Epithelial cell of proximal tubule (primary cell): Measurements from ENCODE around the gene ACE. TPM values are rescaled to one million over a fixed set of nuclear protein-coding genes. Genes with fewer than 3 reads are reported as not detected.
A peak's percentile ranks its signal among the peaks of the same experiment; 100 is the strongest.

Source experiments
- DNase-seq: peaks from one replicate; pipeline ENCODE4 v3.0.0-alpha.2; 2011; ENCODE audit warnings: low read depth
- H3K4me3 ChIP-seq: 2 replicates; pipeline ENCODE4 v1.5.1; 2011; ENCODE audit warnings: low read depth, mild to moderate bottlenecking, low read length
- total RNA-seq: library from RNA; depleted of rRNA; stranded (reverse); fragments of >200 nt; gene quantifications from 2 replicates; pipeline ENCODE4 v1.2.3, GENCODE V29; 2015
- TF ChIP-seq, protein P1 (sequence below): conservative IDR thresholded peaks from 2 replicates; pipeline ENCODE4 v1.5.1; 2012; ENCODE audit warnings: low read depth, mild to moderate bottlenecking, low read length

The ACE gene
- total RNA-seq, 1 donor from 2014 or later = 1.3 TPM

DNA sequence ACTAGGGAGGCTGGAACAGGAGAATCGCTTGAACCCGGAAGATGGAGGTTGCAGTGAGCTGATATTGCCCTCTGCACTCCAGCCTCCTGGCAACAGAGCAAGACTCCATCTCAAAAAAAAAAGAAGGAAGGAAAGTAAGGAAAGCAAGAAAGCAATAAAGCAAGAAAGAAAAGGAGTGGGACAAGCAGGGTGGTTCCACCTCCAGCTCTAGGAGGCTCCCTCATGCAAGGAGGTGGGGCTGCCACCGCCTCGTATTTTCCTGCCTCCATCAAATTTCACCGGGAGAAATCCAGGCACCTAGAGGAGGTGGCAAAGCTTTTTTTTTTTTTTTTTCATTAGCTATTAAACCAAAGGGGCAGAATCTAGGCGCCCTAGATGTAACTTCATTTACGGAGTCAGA is 31.8 kb upstream of the ACE start:
- H3K4me3 ChIP-seq = peak overlapping the region; percentile 79
- no peak for DNase-seq
- TF ChIP-seq, protein P1, sequence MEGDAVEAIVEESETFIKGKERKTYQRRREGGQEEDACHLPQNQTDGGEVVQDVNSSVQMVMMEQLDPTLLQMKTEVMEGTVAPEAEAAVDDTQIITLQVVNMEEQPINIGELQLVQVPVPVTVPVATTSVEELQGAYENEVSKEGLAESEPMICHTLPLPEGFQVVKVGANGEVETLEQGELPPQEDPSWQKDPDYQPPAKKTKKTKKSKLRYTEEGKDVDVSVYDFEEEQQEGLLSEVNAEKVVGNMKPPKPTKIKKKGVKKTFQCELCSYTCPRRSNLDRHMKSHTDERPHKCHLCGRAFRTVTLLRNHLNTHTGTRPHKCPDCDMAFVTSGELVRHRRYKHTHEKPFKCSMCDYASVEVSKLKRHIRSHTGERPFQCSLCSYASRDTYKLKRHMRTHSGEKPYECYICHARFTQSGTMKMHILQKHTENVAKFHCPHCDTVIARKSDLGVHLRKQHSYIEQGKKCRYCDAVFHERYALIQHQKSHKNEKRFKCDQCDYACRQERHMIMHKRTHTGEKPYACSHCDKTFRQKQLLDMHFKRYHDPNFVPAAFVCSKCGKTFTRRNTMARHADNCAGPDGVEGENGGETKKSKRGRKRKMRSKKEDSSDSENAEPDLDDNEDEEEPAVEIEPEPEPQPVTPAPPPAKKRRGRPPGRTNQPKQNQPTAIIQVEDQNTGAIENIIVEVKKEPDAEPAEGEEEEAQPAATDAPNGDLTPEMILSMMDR = no peak

DNA sequence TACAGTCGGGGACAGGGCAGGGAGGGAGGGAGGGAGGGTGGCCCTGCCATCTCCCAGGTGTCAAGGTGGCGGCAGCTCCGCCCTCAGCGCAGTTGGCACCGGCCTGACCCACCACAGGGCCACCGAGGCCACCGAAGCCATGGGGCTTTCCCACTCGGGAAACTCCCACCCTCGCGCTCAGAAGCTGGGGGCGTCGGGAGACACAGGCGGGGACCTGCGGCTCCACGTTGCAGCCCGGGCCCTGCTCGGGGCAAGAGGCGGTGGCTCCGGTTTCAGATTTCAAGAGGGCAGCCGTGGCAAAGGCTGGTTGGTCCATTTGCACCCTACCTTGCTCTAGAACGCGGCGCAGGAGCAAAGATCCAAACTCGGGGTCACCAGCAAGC is 31.3 kb upstream of the ACE start:
- no peak for DNase-seq
- H3K4me3 ChIP-seq = peak overlapping the region; percentile 79
- TF ChIP-seq, protein P1 = no peak

DNA sequence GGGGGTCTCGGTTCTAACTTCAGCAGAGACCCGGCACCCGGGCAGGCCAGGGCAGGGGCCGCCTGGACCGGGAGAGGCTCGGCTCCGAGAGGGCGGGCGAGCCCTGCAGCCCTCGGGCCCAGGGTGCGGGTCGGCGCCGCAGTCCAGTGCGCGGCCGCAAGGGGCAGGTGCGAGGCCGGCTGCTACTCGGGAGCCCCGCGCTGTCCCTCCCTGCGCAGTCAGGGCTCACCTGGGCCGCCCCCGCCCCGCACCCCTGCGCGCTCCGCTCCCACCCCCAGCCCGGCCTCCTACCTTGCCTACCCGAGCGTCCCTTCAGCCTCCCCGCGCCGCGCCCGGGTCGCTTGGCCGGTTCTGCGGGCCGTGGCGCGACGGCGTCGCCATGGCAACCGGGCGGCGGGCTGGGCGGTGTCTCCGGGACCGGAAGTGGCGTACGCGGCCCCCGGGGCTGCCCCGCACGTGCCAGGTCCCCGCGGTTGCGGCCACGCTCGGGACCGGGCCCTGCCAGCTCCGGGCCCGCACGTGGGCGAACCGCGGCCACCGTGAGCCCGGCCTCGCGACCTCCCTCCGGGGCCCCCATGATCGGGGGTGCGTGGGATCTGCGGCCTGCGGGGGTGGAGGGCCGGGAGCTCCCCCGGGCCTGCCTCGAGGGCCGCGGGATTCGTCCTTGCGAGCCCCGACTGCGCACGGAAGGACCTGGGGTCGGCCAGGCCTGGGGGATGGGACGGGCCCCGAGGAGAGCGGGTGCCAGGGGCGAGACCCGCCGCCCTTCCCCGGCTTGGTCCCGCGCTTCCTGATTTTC is 30.7 kb upstream of the ACE start, which contains the start of gene CYB561:
Gene CYB561, minus strand, starts transcription at position 353 of the 799 bp plus-strand sequence. CDS start 8,759 bp downstream, outside the sequence.
- TF ChIP-seq, protein P1 = peak; percentile 46
- no peak for DNase-seq
- peak within 1 kb of the TSS; percentile 79 for H3K4me3 ChIP-seq

DNA sequence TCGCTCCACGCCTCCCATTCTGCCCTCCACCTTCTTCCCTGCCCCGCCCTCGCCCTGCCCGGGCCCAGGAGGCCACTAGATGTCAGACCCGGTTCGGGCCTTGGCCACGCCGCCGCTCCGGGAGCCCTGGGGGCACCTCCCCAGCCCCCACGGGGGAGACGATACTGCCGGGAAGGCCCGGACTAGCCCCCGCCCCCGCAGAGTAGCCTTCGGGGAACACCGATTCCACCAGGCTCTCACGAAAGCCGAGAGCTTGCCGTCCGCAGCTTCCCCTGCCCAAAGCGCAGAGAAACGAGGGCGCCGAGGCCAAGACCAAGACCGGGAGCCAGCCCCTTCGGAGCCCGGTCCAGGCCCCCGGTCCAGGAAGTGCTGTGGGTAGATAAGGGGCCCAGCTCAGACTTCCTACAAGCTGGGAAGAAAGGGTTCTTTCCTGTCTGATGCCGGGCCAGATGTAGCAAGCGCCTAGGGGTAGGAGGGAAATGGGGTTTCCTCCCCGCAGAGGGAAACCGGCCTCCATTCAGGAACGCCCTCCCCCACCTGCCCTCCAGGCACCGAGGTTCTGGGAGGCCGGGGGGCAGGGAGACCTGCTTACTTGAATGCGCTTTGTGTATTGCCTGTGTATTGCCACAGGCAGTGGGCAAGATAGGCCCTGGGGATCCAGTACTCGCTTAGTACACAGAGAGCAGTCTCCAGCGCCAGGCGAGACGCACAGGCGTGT is 29.9 kb upstream of the ACE start:
- H3K4me3 ChIP-seq = peak overlapping the region; percentile 79
- TF ChIP-seq, protein P1 = peak; percentile 42
- no peak for DNase-seq

DNA sequence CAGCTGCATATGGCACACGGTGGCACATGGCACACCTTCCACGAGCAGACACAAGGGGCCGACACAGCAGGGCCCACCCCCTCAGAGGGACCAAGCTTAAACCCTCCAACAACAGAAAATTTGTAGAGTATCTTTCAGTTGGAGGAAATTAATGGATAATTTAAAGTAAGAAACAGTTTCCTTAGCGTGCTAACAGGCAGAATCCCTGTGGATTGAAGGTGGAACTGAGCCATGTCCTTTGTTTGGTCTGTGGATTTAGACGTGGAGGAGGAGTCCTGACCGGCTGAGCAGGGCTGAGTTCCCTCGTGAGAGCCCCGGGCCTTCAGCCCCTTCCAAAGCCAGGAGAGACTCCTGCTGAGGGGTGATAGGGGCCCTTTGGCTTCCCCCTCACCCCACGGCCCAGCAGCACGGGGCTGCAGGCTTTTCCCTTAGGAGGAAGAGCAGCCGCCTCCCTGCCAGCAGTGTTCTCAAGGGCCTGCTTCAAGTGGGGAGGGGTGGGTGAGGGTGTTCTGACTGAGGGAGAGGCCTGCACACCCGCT is 29.3 kb upstream of the ACE start:
- TF ChIP-seq, protein P1 = no peak
- no peak overlapping the region for H3K4me3 ChIP-seq
- no peak for DNase-seq

DNA sequence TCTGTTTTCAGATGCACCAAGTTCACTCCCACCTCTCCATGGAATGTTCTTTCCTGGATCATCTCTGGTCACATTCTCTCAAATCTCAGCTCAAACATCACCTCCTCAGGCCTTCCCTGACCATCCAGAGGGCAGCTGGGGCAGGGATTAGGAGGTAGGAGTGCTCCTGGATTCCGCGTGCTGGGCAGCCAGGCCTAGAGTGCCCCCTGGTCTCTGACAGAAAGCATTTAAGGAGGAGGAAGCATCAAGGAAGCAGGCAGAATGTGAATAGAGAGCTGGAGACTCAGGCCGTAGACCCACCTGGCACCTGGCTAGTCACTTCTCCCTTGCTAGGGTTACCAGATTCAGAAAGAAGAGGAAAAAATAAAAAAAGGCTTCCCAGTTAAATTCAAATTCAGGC is 28.2 kb upstream of the ACE start:
- H3K4me3 ChIP-seq = no peak overlapping the region
- TF ChIP-seq, protein P1 = no peak
- no peak for DNase-seq
